K562 (cell line): ENCODE measurements around the gene EQTN. TPM values are rescaled to one million over a fixed set of nuclear protein-coding genes. Genes with fewer than 3 reads are reported as not detected.

Experiments
- ARID2 ChIP-seq: fragments of 450-650 bp; IDR thresholded peaks from 2 replicates; pipeline ENCODE4 v1.6.1; 2017; ENCODE audit warnings: antibody characterized with exemption, mild to moderate bottlenecking
- ARID4B ChIP-seq: sonication (generic); formaldehyde crosslinking; IDR thresholded peaks from 2 replicates; pipeline ENCODE4 v1.8.0; 2022; ENCODE audit warnings: mild to moderate bottlenecking, missing genetic modification reagents
- BACH1 ChIP-seq: fragments of 200-800 bp; sonication (Bioruptor generic); IDR thresholded peaks from 2 replicates; pipeline ENCODE4 v1.6.1; 2016; ENCODE audit warnings: missing genetic modification characterization, missing compliant biosample characterization
- BRD9 ChIP-seq: fragments of 450-650 bp; IDR thresholded peaks from 2 replicates; pipeline ENCODE4 v1.6.1; 2018; ENCODE audit warnings: low read depth; ENCODE audit not compliant: partially characterized antibody
- COPS2 ChIP-seq: fragments of 450-650 bp; conservative IDR thresholded peaks from 2 replicates; pipeline ENCODE4 v1.6.1; 2016; ENCODE audit warnings: mild to moderate bottlenecking, moderate library complexity
- EP300 ChIP-seq: IDR thresholded peaks from 2 replicates; pipeline ENCODE4 v1.6.1; 2012; ENCODE audit warnings: low read length, improper control_type of control experiment
- FOXA1 ChIP-seq: fragments of 450-650 bp; IDR thresholded peaks from 2 replicates; pipeline ENCODE4 v1.6.1; 2016; ENCODE audit warnings: mild to moderate bottlenecking, borderline replicate concordance
- HDAC8 ChIP-seq: fragments of 450-650 bp; IDR thresholded peaks from 2 replicates; pipeline ENCODE4 v1.6.1; 2016; ENCODE audit warnings: mild to moderate bottlenecking, missing genetic modification characterization, moderate library complexity, missing compliant biosample characterization
- HNRNPH1 ChIP-seq: fragments of 200-400 bp; formaldehyde crosslinking; optimal IDR thresholded peaks from 2 replicates; pipeline ENCODE3; 2017; ENCODE audit warnings: low read depth, mild to moderate bottlenecking, low read length, moderate library complexity
- ILK ChIP-seq: fragments of 450-650 bp; IDR thresholded peaks from 2 replicates; pipeline ENCODE4 v1.6.1; 2016; ENCODE audit warnings: missing genetic modification characterization, low read depth, mild to moderate bottlenecking, missing compliant biosample characterization, moderate library complexity, borderline replicate concordance
- MECOM ChIP-seq: fragments of 250-450 bp; sonication (Bioruptor Pico); IDR thresholded peaks from 2 replicates; pipeline ENCODE4 v1.8.0; 2022; ENCODE audit warnings: inconsistent platforms
- POLR3G ChIP-seq: IDR thresholded peaks from 2 replicates; pipeline ENCODE4 v1.6.1; 2011; ENCODE audit not compliant: insufficient read length, insufficient replicate concordance; ENCODE audit errors: extremely low read depth
- SMAD2 ChIP-seq: fragments of 150-350 bp; IDR thresholded peaks from 2 replicates; pipeline ENCODE4 v1.6.1; 2014; ENCODE audit warnings: low read depth, mild to moderate bottlenecking, low read length
- SMAD3 ChIP-seq: fragments of 450-650 bp; formaldehyde crosslinking; conservative IDR thresholded peaks from 2 replicates; pipeline ENCODE4 v1.4.0; 2020; ENCODE audit warnings: mild to moderate bottlenecking
- SP1 ChIP-seq: sonication (generic); formaldehyde crosslinking; IDR thresholded peaks from 2 replicates; pipeline ENCODE4 v1.8.1; 2022; ENCODE audit warnings: mild to moderate bottlenecking, missing genetic modification reagents
- TAF9B ChIP-seq: fragments of 450-650 bp; IDR thresholded peaks from 2 replicates; pipeline ENCODE4 v1.6.1; 2018; ENCODE audit warnings: mild to moderate bottlenecking; ENCODE audit not compliant: partially characterized antibody
- TRIM25 ChIP-seq: fragments of 450-650 bp; IDR thresholded peaks from 2 replicates; pipeline ENCODE4 v1.7.0; 2016; ENCODE audit warnings: borderline replicate concordance
- YY1 ChIP-seq, 3 experiments: IDR thresholded peaks; 2 replicates each; pipeline ENCODE4 v1.6.1; 2011; ENCODE audit warnings: low read length in 2 of 3, mild to moderate bottlenecking in 2 of 3, moderate library complexity in 2 of 3, borderline replicate concordance in 1 of 3, control low read depth in 1 of 3, low read depth in 1 of 3; ENCODE audit not compliant: insufficient read depth in 3 of 3, insufficient replicate concordance in 2 of 3, control insufficient read depth in 1 of 3, insufficient read length in 1 of 3; ENCODE audit errors: extremely low read depth in 1 of 3
- ZBTB43 ChIP-seq: sonication (generic); formaldehyde crosslinking; IDR thresholded peaks from 2 replicates; pipeline ENCODE4 v1.8.0; 2023; ENCODE audit warnings: mild to moderate bottlenecking, missing genetic modification reagents
- ZBTB8A ChIP-seq: fragments of 450-650 bp; IDR thresholded peaks from 2 replicates; pipeline ENCODE4 v1.6.1; 2018; ENCODE audit warnings: mild to moderate bottlenecking, moderate library complexity; ENCODE audit not compliant: partially characterized antibody
- ZKSCAN3 ChIP-seq: fragments of 250-450 bp; sonication (Bioruptor Pico); IDR thresholded peaks from 2 replicates; pipeline ENCODE4 v1.4.0; 2020
- ZNF76 ChIP-seq: fragments of 250-450 bp; sonication (Bioruptor Pico); IDR thresholded peaks from 2 replicates; pipeline ENCODE4 v1.4.0; 2020; ENCODE audit warnings: mild to moderate bottlenecking, moderate library complexity, borderline replicate concordance
- polyA plus RNA-seq, 8 experiments: library from polyadenylated mRNA; depleted of rRNA in 4 of 8; stranded (reverse) in 5 of 8; unstranded in 3 of 8; fragments of >200 nt; fragmentation: Nextera tagmentation in 2 of 8; fragmentation: Illumina TruSeq in 1 of 8; extraction: Ambion mirVana in 2 of 8; extraction: Trizol in 1 of 8; gene quantifications; 2 replicates each; pipeline versions ENCODE4 v1.2.1 to v1.2.3, GENCODE V29; 2011 to 2014; ENCODE audit warnings: inconsistent platforms in 1 of 8, missing spikeins in 1 of 8
- total RNA-seq, 7 experiments: library from RNA; depleted of rRNA in 6 of 7; stranded (reverse); fragments of >200 nt in 6 of 7; fragmentation: Illumina TruSeq in 2 of 7; extraction: Trizol in 2 of 7; gene quantifications; 2 replicates each; pipeline versions ENCODE4 v1.2.1 to v1.2.3, GENCODE V29; 2011 to 2021; ENCODE audit warnings: low replicate concordance in 1 of 7

Gene EQTN
- total and polyA plus RNA-seq, 9 of the 15 experiments (the other 6 are each of a cell fraction or from before 2014, with no cell fraction given): 0.15 to 0.33 (median 0.18) TPM; not detected in 4

DNA sequence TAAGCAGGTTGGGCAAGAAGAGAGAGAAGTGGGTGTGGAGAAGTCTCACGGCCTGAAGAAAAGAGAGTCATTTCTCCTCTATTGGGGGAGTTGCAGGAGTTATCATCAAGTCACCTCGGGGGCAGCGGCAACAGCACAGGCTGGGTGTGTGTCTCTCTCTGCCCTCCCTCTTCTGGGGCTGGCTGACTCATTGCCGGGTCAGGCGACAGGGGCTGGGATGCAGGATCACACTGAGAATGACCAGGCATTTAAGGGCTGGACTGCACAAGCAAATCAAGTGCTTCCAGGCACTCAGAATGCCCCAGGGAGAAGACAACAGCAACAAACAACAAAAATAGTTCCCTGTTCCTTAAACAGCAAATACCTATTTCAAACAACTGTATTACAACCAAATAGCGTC, 6.3 kb upstream of the EQTN start (continued):
- TF ChIP-seq ZKSCAN3 (CRISPR knock-in tag): no peak
- no peak for TF ChIP-seq YY1 (IDR thresholded peaks at IDR 0.05; ENCODE audit: borderline replicate concordance in 1 of 3, control insufficient read depth in 1 of 3, extremely low read depth in 1 of 3, insufficient read depth in 3 of 3, insufficient read length in 1 of 3, insufficient replicate concordance in 2 of 3, low read depth in 1 of 3, low read length in 2 of 3)
- TF ChIP-seq POLR3G: no peak
- no peak for TF ChIP-seq SMAD2
- no peak for TF ChIP-seq ZBTB8A
- TF ChIP-seq ILK (tag): no peak
- no peak for TF ChIP-seq ZNF76
- no peak for TF ChIP-seq MECOM
- TF ChIP-seq HDAC8 (tag): no peak
- no peak for TF ChIP-seq FOXA1
- no peak for TF ChIP-seq BRD9
- no peak for TF ChIP-seq TRIM25
- no peak for TF ChIP-seq HNRNPH1
- TF ChIP-seq TAF9B: peak; percentile 14
- TF ChIP-seq ARID2: no peak
- TF ChIP-seq SMAD3: no peak
- no peak for TF ChIP-seq EP300
- TF ChIP-seq SP1 (CRISPR knock-in tag): no peak
- no peak for TF ChIP-seq ZBTB43
- no peak for TF ChIP-seq ARID4B (CRISPR knock-in tag)
- TF ChIP-seq BACH1: no peak
- no peak for TF ChIP-seq COPS2
